ENCODE data around the gene FHL2. TPM values are rescaled to one million over a fixed set of nuclear protein-coding genes. Genes with fewer than 3 reads are reported as not detected.

The FHL2 gene
- total and polyA plus RNA-seq, 9 of the 15 experiments (the other 6 are each of a cell fraction or from before 2014, with no cell fraction given) = 7.5 to 33.1 (median 23.9) TPM

GRCh38 chr2:105422801-105423200 is 23.9 kb upstream of the FHL2 start (continued):
- TF ChIP-seq TSHZ1 (CRISPR knock-in tag; IDR thresholded peaks at IDR 0.05) (no peak), BRD9 (IDR thresholded peaks at IDR 0.05; ENCODE audit: low read depth, partially characterized antibody) (no peak), PRPF4 (IDR thresholded peaks at IDR 0.05; ENCODE audit: insufficient read depth, low read depth, low read length, poor library complexity, severe bottlenecking) (no peak)

DNA sequence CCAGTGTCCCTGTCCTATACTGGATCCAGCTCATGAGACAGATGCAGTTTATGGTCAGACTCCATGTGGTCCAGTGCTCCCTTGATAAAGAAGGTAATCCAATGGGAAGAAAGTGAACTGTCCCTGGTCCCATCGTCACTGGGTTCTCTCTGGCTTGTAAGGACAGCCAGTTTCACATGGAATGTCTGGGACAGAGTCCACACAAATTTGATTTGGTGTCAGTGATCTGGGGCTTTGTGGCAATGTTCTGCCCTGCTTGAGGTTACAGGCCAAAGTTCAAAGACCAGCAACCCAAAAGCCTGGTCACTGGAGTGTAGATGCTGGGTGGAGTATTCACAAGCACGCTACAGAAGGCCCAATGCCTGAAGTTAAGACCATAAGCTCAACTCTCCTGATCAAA is 22.2 kb upstream of the FHL2 start:
- no peak overlapping the region for H3K27ac ChIP-seq (ENCODE audit: extremely low read depth, low read depth, low read length)
- H3K36me3 ChIP-seq (ENCODE audit: control insufficient read depth, insufficient read depth, low read length) = no peaks in the 10 kb centered on the region
- intact Hi-C loops (cut with micrococcal nuclease) (no loop called here), in situ Hi-C loops (cut with MboI) (no loop called here)
- no peaks in the 10 kb centered on the region for H4K20me1 ChIP-seq (replicated peaks; ENCODE audit: control insufficient read depth, insufficient read depth, low read length)
- BruUV-seq (replicated peaks) = no TSS peak
- ATAC-seq = no peak
- no peaks in the 10 kb centered on the region for H3K79me2 ChIP-seq (ENCODE audit: control insufficient read depth, insufficient read depth, low read length)
- FAIRE-seq = no peak
- no peak for DNase-seq (ENCODE audit: extremely low read depth in 1 of 4, low spot score in 3 of 4)
- CTCF ChIA-PET (ENCODE audit: low intra/inter-chr PET ratio) = no interaction called here
- no peaks in the 10 kb centered on the region for H3K27me3 ChIP-seq (ENCODE audit: control insufficient read depth in 2 of 2, insufficient read depth in 2 of 2, low read length in 2 of 2)
- TF ChIP-seq MAFK (IDR thresholded peaks at IDR 0.05; ENCODE audit: low read length) = no peak
- no peak for TF ChIP-seq KAT8 (IDR thresholded peaks at IDR 0.05; ENCODE audit: low read depth)
- TF ChIP-seq ZNF280A (IDR thresholded peaks at IDR 0.05; ENCODE audit: low read depth, partially characterized antibody) = no peak
- TF ChIP-seq, protein P1, sequence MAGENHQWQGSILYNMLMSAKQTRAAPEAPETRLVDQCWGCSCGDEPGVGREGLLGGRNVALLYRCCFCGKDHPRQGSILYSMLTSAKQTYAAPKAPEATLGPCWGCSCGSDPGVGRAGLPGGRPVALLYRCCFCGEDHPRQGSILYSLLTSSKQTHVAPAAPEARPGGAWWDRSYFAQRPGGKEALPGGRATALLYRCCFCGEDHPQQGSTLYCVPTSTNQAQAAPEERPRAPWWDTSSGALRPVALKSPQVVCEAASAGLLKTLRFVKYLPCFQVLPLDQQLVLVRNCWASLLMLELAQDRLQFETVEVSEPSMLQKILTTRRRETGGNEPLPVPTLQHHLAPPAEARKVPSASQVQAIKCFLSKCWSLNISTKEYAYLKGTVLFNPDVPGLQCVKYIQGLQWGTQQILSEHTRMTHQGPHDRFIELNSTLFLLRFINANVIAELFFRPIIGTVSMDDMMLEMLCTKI (IDR thresholded peaks at IDR 0.05; ENCODE audit: partially characterized antibody) = no peak
- TF ChIP-seq ASH1L (IDR thresholded peaks at IDR 0.05; ENCODE audit: borderline replicate concordance, low read depth, partially characterized antibody) = no peak
- TF ChIP-seq ZC3H4 (CRISPR knock-in tag; IDR thresholded peaks at IDR 0.05; ENCODE audit: borderline replicate concordance) = no peak
- TF ChIP-seq SPI1 (IDR thresholded peaks at IDR 0.05; ENCODE audit: borderline replicate concordance, low read depth, low read length) = no peak
- no peak for TF ChIP-seq RBM17 (IDR thresholded peaks at IDR 0.05; ENCODE audit: borderline replicate concordance, low read depth, low read length)
- TF ChIP-seq, protein P2, sequence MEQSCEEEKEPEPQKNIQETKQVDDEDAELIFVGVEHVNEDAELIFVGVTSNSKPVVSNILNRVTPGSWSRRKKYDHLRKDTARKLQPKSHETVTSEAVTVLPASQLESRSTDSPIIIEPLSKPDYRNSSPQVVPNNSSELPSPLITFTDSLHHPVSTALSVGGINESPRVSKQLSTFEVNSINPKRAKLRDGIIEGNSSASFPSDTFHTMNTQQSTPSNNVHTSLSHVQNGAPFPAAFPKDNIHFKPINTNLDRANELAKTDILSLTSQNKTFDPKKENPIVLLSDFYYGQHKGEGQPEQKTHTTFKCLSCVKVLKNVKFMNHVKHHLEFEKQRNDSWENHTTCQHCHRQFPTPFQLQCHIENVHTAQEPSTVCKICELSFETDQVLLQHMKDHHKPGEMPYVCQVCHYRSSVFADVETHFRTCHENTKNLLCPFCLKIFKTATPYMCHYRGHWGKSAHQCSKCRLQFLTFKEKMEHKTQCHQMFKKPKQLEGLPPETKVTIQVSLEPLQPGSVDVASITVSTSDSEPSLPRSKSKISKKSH (CRISPR knock-in tag; IDR thresholded peaks at IDR 0.05) = no peak
- WGBS (ENCODE audit: insufficient coverage, low coverage, missing lambda C conversion rate) = 46% methylated on average over 2 of the region's 2 CpGs
- no peak overlapping the region for H3K4me3 ChIP-seq
- no peak overlapping the region; the same call in 1 of the 2 replicates for H2AFZ ChIP-seq (ENCODE audit: low read depth, low read length)
- no peaks in the 10 kb centered on the region for H3K9me1 ChIP-seq (ENCODE audit: control insufficient read depth, insufficient read depth, low read length)
- POLR2A ChIA-PET = no interaction called here
- H3K4me2 ChIP-seq (ENCODE audit: insufficient read depth, low read length) = no peak overlapping the region
- H3K9me3 ChIP-seq (replicated peaks; ENCODE audit: control insufficient read depth, insufficient read depth, low read depth, low read length) = peaks cover 4% of the 10 kb centered on the region; the same call in 1 of the 2 replicates
- peaks cover 0 to 10% of the 10 kb centered on the region in 2 experiments; a peak in 2 of 5 replicates for H3K4me1 ChIP-seq (replicated peaks in 1 of 2; ENCODE audit: control insufficient read depth in 2 of 2, insufficient read depth in 2 of 2, low read length in 2 of 2)
- H3K9ac ChIP-seq (ENCODE audit: insufficient read depth in 1 of 2, low read depth in 2 of 2, low read length in 2 of 2) = no peak overlapping the region; a peak in 1 of 4 replicates
